Stimulated activated CD4-positive, alpha-beta T cell treated with anti-CD3 and anti-CD28 coated beads, Interleukin-2, amount 100 ng/mL, for 48 hours (primary cell): ENCODE measurements around the gene GALNT5.
"Not testable (repeated sequence)": the region's sequence is repeated elsewhere in the genome, so short reads cannot be mapped to it uniquely, and the experiment has no call there.

ENCODE experiments used
- DNase-seq, 2 donors: peaks; one replicate each; pipeline ENCODE4 v3.0.0-alpha.2; 2020

Gene GALNT5, protein sequence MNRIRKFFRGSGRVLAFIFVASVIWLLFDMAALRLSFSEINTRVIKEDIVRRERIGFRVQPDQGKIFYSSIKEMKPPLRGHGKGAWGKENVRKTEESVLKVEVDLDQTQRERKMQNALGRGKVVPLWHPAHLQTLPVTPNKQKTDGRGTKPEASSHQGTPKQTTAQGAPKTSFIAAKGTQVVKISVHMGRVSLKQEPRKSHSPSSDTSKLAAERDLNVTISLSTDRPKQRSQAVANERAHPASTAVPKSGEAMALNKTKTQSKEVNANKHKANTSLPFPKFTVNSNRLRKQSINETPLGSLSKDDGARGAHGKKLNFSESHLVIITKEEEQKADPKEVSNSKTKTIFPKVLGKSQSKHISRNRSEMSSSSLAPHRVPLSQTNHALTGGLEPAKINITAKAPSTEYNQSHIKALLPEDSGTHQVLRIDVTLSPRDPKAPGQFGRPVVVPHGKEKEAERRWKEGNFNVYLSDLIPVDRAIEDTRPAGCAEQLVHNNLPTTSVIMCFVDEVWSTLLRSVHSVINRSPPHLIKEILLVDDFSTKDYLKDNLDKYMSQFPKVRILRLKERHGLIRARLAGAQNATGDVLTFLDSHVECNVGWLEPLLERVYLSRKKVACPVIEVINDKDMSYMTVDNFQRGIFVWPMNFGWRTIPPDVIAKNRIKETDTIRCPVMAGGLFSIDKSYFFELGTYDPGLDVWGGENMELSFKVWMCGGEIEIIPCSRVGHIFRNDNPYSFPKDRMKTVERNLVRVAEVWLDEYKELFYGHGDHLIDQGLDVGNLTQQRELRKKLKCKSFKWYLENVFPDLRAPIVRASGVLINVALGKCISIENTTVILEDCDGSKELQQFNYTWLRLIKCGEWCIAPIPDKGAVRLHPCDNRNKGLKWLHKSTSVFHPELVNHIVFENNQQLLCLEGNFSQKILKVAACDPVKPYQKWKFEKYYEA

DNA sequence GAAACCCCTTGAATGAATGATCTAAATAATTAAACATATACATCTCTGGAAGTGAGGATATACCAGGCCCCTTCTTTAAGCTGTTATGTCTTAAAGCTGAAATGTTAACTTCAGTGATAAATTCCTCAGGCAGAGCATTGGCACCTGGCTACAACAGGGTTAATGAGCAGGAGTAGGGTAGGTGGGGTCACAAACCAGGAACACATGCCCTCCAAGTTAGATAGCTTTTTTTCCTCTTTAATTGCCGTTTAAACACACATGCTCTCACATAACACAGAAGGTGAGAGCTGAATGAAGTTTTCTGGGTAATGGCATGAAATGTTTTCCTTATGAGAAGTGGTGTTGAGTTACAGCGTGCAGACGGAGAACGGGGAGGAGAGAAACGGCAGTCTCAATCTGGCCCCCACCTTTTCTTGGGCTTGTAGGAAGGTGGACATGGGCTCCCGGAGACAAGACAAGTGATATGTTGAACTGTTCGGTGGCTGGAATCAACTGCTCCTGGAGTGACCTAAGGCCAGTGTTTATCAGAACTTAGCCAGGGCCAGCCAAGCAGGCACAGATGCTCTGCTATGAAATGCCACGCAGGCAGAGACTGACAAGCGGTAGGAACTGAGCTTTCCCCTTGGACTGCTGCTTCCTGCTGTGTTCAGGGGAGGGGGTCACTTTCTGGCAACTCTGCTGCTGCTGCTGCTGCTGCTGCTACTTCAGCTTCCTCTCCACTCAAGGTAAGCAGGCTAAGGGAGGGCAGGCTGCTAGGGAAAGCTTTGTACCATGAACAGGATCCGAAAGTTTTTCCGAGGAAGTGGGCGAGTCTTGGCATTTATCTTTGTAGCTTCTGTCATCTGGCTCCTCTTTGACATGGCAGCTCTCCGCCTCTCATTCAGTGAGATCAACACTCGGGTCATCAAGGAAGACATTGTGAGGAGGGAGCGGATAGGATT lies at the start of gene GALNT5:
GALNT5 (plus strand) TSS at position 394 of the 941 bp plus-strand sequence; CDS start at position 772, 378 bp downstream.
- DNase-seq, result no peak

DNA sequence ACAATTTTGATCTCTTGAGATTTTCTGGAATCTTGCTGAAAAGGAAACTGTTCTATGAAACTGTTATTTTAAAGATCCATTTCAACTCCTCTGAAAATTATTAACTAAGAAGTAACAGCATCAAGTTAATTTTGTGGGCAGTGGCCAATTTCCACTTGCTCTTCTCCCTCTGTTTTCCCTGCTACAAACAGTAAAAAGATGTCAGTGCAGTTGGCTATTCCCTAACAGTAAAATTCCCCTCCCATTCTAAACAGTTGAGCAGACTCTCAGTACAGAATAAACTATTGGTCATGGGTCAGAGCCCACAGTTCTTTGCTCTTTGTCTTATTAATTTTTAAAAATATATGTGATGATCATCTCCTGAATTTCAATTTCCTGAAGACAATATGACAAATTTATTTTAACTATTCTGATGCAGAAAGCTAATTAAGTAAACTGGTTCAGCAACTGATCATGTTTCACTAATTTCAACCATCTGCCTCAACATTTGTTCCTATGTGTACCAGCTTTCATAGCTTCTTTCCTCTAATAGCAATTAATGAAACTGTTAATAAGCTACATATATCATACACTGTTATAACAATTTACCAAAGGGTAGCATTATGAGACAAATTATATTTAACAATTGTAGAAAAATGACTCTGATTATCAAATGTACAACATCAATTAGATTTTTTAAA lies 41.1 kb upstream of the GALNT5 start:
- DNase-seq, result no peak

DNA sequence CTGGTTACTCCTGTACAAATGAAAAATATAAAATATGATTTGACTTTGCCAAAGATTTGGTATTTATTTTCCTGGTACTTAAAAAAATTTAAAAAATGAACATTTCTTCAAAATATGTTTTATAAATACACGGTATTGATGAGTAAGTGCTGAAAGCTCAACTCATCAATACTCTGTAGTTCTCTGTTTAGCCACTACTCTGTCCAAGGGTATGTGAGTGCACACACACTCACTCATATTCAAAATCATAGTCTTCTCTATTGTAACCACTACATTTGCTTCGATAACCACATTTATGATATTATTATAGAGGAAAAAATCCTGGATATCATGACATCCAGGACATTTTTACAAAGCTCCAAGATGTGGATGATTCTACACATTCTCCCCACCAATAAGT lies 40.1 kb upstream of the GALNT5 start:
- no peak for DNase-seq

DNA sequence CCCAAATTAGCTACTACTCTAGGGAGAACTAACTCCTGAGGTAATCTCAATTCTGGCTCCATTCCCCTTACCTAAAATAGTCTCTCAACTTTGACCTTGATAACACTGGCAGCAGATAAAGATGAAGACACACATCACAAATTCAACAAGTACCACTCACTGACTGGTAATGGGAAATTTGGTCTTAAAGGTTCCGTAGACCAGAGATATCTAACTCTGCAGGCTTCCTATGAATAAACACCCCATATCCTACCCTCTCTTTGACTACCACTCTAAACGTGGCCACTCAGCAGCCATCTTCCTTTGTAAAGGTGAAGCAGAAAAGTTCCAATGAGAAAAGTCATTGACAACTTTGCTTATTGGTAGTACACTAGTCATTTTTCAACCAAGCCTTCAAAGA lies 38.6 kb upstream of the GALNT5 start:
- no peak for DNase-seq

DNA sequence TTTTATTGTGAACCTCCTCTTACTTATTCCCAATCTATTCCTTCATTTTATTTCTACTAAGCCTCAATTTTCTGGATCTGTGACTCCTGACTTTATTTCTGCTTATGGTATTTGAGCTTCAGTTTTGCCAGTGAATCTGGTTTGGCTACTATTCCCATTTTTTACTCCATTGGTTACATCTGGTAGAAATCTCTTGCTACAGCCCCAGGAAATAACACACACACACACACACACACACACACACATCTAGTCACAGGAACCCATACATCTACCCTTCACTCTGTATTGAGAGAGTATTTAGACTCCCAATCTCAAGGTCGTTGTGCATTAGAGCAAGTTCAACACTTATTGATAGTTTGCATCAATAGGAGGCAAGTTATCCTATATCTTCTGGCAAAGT lies 37.0 kb upstream of the GALNT5 start:
- DNase-seq, result no peak

DNA sequence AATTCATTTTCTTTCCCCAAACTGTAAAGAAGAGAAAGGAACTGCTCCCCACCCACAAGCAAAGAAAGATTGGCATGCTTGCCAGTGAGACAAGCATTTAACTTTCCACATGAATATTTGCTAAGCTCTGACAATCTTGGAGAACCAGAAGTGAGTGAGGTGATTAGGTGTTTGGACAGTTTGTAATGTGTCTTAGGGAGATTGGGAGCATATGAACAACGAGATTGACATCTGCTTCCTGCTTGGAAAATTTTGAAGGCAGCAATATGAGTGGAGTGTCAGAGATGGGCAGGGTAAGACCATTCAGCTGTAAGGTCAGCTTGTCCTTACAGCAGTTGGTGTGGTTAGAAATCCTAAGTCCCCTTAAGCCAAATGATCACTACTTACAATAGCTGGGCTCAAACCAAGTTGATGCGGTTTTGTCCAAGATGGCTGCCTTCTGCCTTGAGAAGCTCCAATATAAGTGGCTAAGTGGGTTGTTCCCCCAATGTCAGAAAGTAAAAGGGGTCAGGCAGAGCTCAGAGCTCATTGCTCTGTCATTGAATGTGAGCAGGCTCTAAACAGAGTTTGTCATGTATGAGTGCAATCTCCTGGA lies 36.0 kb upstream of the GALNT5 start:
- DNase-seq, result no peak

DNA sequence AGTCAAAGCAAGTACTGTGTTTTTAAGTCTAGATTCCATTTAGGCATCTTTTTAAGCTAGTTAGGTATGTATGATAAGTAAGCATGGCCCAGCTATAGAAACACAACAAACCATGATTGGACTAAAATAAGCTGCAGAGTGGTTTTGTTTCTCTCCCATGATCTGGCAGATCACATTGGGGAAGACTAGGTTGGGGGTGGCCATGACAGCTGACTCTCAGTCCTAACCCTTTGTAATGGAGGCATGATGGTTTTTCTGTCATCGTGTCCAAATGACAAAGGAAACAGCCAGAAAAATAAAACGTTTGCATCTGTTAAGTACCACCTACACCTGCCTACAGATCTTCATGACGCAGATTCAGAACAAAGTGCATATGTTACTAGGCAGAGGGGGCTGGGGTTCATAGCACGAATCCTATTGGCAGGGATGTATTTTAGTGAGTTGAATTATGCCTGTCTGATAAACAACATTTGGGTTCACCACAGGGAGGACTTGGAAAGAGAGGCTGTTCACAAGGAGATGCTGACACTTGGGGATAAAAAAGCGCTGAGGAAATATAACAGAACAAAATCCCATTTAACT lies 33.8 kb upstream of the GALNT5 start:
- DNase-seq, result no peak

DNA sequence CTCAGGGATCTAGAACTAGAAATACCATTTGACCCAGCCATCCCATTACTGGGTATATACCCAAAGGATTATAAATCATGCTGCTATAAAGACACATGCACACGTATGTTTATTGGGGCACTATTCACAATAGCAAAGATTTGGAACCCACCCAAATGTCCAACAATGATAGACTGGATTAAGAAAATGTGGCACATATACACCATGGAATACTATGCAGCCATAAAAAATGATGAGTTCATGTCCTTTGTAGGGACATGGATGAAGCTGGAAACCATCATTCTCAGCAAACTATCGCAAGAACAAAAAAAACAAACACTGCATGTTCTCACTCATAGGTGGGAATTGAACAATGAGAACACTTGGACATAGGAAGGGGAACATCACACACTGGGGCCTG lies 33.1 kb upstream of the GALNT5 start:
- DNase-seq, result not testable (repeated sequence)

DNA sequence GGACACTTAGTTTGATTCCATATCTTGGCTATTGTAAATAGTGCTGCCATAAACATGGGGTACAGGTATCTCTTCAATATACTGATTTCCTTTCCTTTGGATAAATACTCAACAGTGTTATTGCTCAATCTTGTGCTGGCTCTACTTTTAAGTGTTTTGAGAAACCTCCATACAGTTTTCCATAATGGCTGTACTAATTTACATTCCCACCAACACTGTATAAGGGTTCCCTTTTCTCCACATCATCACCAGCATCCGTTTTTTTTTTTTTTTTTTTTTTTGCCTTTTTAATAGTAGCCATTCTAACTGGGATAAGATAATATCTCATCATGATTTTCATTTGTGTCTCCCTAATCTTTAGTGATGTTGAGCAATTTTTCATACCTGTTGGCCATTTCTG lies 29.9 kb upstream of the GALNT5 start:
- DNase-seq, result no peak

DNA sequence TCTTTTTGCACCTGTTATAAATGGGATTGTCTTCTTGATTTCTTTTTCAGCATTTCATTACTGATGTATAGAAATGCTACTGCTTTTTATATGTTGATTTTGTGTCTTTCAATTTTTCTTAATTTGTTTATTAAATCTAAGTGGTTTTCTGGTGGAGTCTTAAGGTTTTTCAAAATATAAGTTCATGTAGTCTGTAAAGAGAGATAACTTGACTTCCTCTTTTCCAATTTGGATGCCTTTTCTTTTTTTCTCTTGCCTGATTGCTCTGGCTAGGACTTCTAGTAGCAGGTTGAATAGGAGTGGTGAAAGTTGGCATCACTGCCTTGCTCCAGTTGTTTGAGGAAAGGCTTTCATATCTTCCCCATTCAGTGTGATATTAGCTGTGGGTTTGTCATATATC lies 28.6 kb upstream of the GALNT5 start:
- DNase-seq, result no peak

DNA sequence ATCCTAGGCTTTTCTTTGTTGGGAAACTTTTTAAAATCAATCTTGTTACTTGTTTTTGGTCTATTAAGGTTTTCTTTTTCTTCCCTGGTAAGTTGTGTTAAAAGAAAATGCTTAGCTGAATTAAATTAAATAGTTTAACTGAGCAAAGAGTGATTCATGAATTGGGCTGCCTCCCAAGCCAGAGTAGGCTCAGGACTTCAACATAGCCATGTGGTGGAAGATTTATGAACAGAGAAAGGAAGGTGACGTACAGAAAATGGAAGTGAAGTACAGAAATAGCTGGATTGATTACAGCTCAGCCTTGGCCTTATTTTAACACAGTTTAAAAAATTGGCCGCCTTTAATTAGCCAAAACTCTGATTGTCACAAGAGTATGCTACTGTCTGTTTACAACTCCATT lies 27.9 kb upstream of the GALNT5 start:
- DNase-seq, result no peak

DNA sequence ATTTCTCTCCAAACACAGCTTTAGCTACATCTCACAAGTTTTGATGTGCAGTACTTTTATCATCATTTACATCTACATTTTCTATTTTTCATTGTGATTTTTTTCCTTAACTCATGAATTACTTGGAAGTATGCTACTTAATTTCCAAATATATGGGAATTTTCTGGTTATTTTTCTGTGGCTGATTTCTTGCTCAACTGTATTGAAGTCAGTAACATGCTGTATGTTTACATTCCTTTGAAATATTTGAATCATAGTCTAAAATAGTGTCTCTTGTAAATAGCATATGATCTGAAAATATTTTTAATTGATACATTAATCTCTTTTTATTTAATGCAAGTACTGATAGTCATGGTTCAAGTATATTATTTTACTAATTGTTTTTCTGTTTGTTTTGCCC lies 26.0 kb upstream of the GALNT5 start:
- DNase-seq, result no peak

DNA sequence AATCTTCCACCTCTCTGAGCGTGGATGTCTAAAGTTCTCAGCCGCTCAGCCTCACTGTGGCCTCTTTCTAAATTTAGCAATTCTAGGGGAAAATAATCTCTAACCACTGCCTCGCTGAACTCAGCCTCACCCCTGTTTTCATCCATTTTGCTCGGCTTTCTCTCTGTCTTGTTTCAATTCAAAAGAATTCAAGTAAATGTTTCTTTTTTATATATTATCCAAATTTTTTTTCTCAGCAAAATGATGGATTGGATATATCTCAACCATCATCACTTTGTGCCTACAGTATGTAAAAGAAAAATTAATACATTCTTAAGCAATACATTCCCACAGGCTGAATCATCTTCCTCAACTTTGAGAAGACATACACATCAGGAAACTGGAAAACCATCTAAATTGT lies 24.0 kb upstream of the GALNT5 start:
- no peak for DNase-seq

DNA sequence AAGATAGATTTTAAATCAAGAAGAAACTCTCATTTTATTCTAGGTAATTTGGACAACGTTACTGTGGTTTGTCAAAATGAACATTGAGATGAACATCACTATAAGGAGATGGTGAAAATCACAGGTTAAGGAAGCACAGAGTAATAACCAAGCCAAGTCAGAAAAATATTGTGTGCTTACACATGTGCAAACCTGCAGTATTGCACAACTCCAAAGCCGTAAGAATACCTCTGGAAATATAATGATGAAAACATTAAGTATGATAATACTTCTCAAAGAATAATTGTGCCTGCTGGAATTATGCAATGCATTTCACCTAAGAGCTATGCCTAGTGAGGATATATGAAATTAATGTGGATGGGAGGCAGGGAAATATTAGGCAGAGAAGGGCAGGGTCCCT lies 21.1 kb upstream of the GALNT5 start:
- DNase-seq, result no peak

DNA sequence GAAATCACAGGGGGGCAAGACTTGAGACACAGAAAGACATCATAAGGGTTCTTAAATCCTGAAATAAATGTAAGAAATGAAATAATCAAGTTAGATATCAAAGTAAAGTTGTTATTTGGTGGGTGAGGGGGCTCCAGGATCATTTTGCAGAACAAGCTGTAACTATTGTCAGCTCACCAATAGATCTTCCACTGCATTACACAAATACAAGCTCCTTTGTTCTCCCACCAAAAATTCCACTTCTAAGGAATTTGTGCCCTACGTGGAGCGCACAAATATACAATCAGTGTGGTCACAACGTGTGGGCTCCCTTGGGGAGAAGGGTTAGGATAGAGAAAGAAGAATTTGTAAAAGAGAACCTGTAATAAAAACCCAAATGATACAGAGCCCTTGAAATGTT lies 19.2 kb upstream of the GALNT5 start:
- DNase-seq, result no peak

DNA sequence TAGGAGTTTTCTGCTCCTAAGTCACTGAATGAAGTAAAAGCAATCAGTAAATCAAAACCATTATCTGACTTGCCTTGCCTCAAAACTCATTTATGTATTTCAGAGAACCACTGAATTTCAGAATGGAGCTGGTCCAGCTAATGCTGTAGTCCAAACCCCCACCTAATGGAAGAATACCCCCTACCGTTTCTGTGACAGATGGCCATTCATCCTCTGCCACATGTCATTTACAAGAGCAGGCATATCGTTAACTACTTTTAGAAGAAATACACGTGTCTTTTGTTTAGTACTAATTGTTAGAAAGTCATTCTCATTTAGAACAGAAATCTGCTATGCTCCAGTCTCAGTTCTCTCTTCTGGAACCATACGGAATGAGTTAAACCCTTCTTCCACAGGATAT lies 12.8 kb upstream of the GALNT5 start:
- no peak for DNase-seq

DNA sequence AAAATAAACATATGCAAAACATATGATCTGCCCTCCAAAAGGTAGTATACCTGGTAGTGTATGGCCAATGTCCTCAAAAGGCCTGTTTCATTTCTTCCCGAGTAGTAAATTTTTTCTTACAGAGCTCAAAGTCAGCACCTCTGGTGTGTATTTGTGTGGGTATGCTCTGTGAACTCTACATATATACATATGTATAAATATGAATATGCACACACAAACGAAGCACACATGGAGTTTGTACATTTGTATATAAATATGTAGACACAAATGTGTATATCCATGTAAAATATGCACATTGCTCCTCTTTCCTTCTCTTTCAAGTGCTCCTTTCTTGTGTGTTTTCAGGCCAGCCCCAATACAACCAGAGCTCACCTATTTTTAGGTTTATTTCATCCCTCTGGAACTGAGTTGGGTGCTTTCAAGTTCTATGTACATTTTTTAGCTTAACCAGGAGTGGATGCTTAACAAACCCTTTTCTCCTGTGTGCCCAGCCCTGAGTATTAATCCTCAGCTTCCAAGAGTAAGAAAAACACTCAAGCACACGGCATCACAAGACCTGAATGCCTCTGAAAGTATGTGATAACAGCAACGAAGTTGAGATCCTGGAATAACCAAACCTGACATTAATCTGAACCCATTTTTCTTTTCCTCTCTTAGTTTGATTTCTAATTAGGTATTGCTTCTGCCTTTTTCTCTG lies 12.2 kb upstream of the GALNT5 start:
- DNase-seq, result no peak

DNA sequence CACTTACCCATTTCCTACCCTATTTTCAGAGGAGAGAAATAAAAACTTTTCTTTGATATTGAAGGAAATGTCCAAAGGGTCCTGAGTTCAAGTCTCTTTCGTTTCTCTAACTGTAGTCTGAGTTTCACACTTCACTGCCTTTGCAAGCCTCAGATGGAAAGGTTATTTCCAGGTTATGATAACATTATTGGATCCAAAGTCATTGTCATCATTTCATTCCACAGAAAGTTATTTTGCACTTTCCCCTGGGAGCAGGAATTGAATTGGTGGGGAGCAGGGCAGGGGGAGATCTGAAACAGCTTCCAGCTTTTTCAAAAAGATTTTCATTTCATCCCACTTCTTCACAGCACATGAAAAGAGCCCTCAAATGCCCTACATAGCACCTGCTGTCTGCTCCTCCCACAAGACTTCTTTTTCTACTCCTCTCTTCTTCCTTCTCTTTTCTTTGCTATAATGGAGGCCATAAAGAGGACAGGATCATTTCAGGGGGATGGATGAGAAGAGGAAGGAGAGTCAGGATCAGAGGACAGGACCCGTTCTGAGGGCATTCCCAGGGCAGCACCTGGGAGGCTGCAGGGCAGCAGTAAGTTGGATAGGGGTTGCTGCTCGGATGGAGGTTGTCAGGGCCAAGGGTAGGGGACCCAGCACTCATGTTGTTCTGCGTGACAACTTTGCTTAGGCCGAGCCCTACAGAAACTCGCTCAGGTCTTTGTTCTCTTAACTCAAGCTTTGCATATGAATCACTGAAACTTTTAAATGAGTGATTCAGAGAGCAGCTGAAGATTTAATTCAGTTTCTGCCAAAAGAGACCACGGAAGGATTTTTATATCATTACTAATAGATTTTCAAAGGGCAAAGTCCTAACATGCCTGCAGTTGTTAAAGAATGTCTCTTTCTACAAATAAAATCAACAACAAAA lies 11.4 kb upstream of the GALNT5 start:
- peak in 1 of 2 donors; percentile 34 for DNase-seq

DNA sequence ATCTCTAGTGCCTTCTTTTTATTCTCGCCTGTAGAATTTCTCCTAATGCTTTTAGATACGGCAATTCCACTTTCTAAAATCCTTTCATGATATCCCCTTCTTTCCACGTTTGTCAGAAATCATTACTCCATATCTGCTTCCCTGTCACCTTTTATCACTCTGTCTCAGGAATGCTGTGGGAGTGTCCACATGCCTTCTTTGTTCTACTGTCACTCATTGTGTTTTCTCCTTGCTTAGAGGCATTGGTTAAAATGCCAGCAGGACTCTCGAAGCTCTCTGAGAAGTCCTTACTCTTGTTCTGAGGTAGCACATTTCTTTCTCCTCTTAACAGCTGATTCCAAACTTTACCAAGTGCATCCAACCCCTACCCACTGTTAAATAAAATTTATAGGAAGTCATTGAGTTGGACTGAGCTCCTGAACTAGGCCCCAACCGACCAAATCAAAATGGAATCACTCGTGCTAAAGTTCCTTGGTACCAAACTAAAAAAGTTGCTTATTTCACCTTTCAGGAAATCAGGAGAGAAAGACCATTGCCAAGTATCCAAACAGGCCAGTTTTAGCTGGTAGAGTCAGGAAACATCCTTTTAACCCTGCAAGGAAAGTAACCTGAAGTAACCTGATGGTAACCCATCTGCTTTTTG lies 10.6 kb upstream of the GALNT5 start:
- no peak for DNase-seq
